ENCODE measurements around the gene LTBP1. TPM values are rescaled to one million over a fixed set of nuclear protein-coding genes. Genes with fewer than 3 reads are reported as not detected.

The LTBP1 gene
- total RNA-seq, 1 experiment from 2014 or later = 12.5 TPM

- TF ChIP-seq CTCF (IDR thresholded peaks at IDR 0.05) (no peak), TCF7L2 (IDR thresholded peaks at IDR 0.05; ENCODE audit: low read depth, low read length) (no peak), REST (IDR thresholded peaks at IDR 0.05; ENCODE audit: insufficient read depth in 1 of 2, low read depth in 2 of 2, low read length in 1 of 2) (no peak), SIN3A (IDR thresholded peaks at IDR 0.05; ENCODE audit: borderline replicate concordance, insufficient read depth, low read depth, low read length) (no peak), POLR2AphosphoS5 (IDR thresholded peaks at IDR 0.05; ENCODE audit: low read depth, low read length) (no peak)
- ATAC-seq (no peak), DNase-seq (ENCODE audit: low read depth, low spot score) (no peak)
- BruUV-seq (replicated peaks) = no TSS peak
- Histone ChIP-seq H3K36me3 (ENCODE audit: control insufficient read depth, insufficient read depth, low read length) (no peaks in the 10 kb centered on the region), H3K27me3 (ENCODE audit: control insufficient read depth, insufficient read depth, low read length) (no peaks in the 10 kb centered on the region), H3K4me1 (ENCODE audit: control insufficient read depth, insufficient read depth, low read length) (no peaks in the 10 kb centered on the region), H3K27ac (ENCODE audit: low read length) (no peak overlapping the region), H3K4me3 (ENCODE audit: low read depth in 2 of 2, low read length in 2 of 2) (no peak overlapping the region), H3K9me3 (ENCODE audit: control insufficient read depth, insufficient read depth, low read depth, low read length) (no peaks in the 10 kb centered on the region)
- intact Hi-C loops (cut with micrococcal nuclease; ENCODE audit: unreplicated experiment) (no loop called here), in situ Hi-C loops (cut with HindIII; ENCODE audit: low pct_unique_long_range_greater_than_20kb, low sequenced_read_pairs) (no loop called here)
- POLR2A ChIA-PET = no interaction called here
- CTCF ChIA-PET = no interaction called here
These were observed 367.8 kb downstream of the LTBP1 start for GRCh38 chr2:33314541-33314940.

- no TSS peak for BruUV-seq (replicated peaks)
- H3K36me3 ChIP-seq (ENCODE audit: control insufficient read depth, insufficient read depth, low read length) = no peaks in the 10 kb centered on the region
- no peak overlapping the region for H3K27ac ChIP-seq (ENCODE audit: low read length)
- DNase-seq (ENCODE audit: low read depth, low spot score) (no peak), ATAC-seq (no peak)
- H3K9me3 ChIP-seq (ENCODE audit: control insufficient read depth, insufficient read depth, low read depth, low read length) = no peaks in the 10 kb centered on the region
- no peak overlapping the region for H3K4me3 ChIP-seq (ENCODE audit: low read depth in 2 of 2, low read length in 2 of 2)
- intact Hi-C loops (cut with micrococcal nuclease; ENCODE audit: unreplicated experiment) = no loop called here
- CTCF ChIA-PET = no interaction called here
- TF ChIP-seq CTCF (IDR thresholded peaks at IDR 0.05) (no peak), SIN3A (IDR thresholded peaks at IDR 0.05; ENCODE audit: borderline replicate concordance, insufficient read depth, low read depth, low read length) (no peak), TCF7L2 (IDR thresholded peaks at IDR 0.05; ENCODE audit: low read depth, low read length) (no peak), POLR2AphosphoS5 (IDR thresholded peaks at IDR 0.05; ENCODE audit: low read depth, low read length) (no peak), REST (IDR thresholded peaks at IDR 0.05; ENCODE audit: insufficient read depth in 1 of 2, low read depth in 2 of 2, low read length in 1 of 2) (no peak)
- in situ Hi-C loops (cut with HindIII; ENCODE audit: low pct_unique_long_range_greater_than_20kb, low sequenced_read_pairs) = no loop called here
- H3K27me3 ChIP-seq (ENCODE audit: control insufficient read depth, insufficient read depth, low read length) = no peaks in the 10 kb centered on the region
- no peaks in the 10 kb centered on the region for H3K4me1 ChIP-seq (ENCODE audit: control insufficient read depth, insufficient read depth, low read length)
- POLR2A ChIA-PET = interaction anchor here (0.6 kb wide), 1 partner anchor 64 kb away, joined by 4 read pairs; no protein-coding TSS in a partner anchor
These were observed 369.6 kb downstream of the LTBP1 start for GRCh38 chr2:33316328-33316727.

Data from Panc1 (cell line).